Endothelial cell of umbilical vein (primary cell): ENCODE data around the gene VPS8.

Experiments
- CTCF ChIP-seq, 2 donors: IDR thresholded peaks; 1 replicate in 1 of 2; 2 replicates in 1 of 2; pipeline ENCODE4 v1.5.1; 2011; ENCODE audit warnings: low read length in 2 of 2, mild to moderate bottlenecking in 2 of 2, moderate library complexity in 2 of 2, control low read depth in 1 of 2, inconsistent platforms in 1 of 2, low read depth in 1 of 2; ENCODE audit not compliant: insufficient read depth in 1 of 2; ENCODE audit errors: extremely low read depth in 1 of 2
- POLR2A ChIP-seq: IDR thresholded peaks from 2 replicates; pipeline ENCODE4 v1.6.1; 2012; ENCODE audit warnings: low read depth, mild to moderate bottlenecking, control low read depth, low read length
- POLR2AphosphoS5 ChIP-seq: IDR thresholded peaks from 2 replicates; pipeline ENCODE4 v1.6.1; 2012; ENCODE audit warnings: low read depth, mild to moderate bottlenecking, control low read depth, low read length, moderate library complexity; ENCODE audit not compliant: insufficient read depth

GRCh38 chr3:184927796-184928315, 115.9 kb downstream of the VPS8 start:
- no peak for TF ChIP-seq CTCF (IDR thresholded peaks at IDR 0.05; ENCODE audit: extremely low read depth in 1 of 2, insufficient read depth in 1 of 2, low read depth in 1 of 2, low read length in 2 of 2)
- no peak for TF ChIP-seq POLR2AphosphoS5
- TF ChIP-seq POLR2A = no peak
